Erythroblast (primary cell): ENCODE measurements around the gene LRMDA.
"Not testable (repeated sequence)": the region's sequence is repeated elsewhere in the genome, so short reads cannot be mapped to it uniquely, and the experiment has no call there.

Experiments used
- DNase-seq, 2 experiments: peaks; one replicate each; lab custom pipeline; 2025; lab: John Stamatoyannopoulos, UW
- GATA1 ChIP-seq: IDR thresholded peaks from 2 replicates; pipeline ENCODE4 v1.6.1; 2011; ENCODE audit warnings: low read depth, mild to moderate bottlenecking, control low read depth, low read length, moderate library complexity
- POLR2A ChIP-seq: IDR thresholded peaks from 2 replicates; pipeline ENCODE4 v1.6.1; 2011; ENCODE audit warnings: mild to moderate bottlenecking, low read length

Gene LRMDA

GRCh38 chr10:75512203-75512933 is 80.9 kb downstream of the LRMDA start:
- TF ChIP-seq GATA1: no peak
- TF ChIP-seq POLR2A: no peak
- DNase-seq: no peak

- TF ChIP-seq POLR2A: no peak
- no peak for TF ChIP-seq GATA1
- no peak for DNase-seq
Observed at GRCh38 chr10:75513292-75513885, 82.0 kb downstream of the LRMDA start.

GRCh38 chr10:75514830-75515229 is 83.4 kb downstream of the LRMDA start:
- DNase-seq: no peak
- TF ChIP-seq GATA1 (no peak), POLR2A (no peak)

- not testable (repeated sequence) for DNase-seq
Observed at GRCh38 chr10:75516154-75516553, 84.7 kb downstream of the LRMDA start.

GRCh38 chr10:75519213-75519612 is 87.8 kb downstream of the LRMDA start:
- DNase-seq: not testable (repeated sequence)

- DNase-seq: not testable (repeated sequence)
Observed at GRCh38 chr10:75521194-75521829, 89.9 kb downstream of the LRMDA start.

GRCh38 chr10:75525067-75525466 is 93.6 kb downstream of the LRMDA start:
- no peak for TF ChIP-seq POLR2A
- TF ChIP-seq GATA1: no peak

GRCh38 chr10:75525646-75526045 is 94.2 kb downstream of the LRMDA start:
- no peak for TF ChIP-seq POLR2A
- TF ChIP-seq GATA1: no peak
- no peak for DNase-seq

More at GRCh38 chr10:75525067-75525466, 93.6 kb downstream of the LRMDA start:
- no peak for DNase-seq

GRCh38 chr10:75527542-75527941 is 96.1 kb downstream of the LRMDA start:
- TF ChIP-seq POLR2A (no peak), GATA1 (no peak)
- no peak for DNase-seq

GRCh38 chr10:75528392-75528791 is 97.0 kb downstream of the LRMDA start:
- no peak for DNase-seq
- TF ChIP-seq POLR2A (no peak), GATA1 (no peak)

GRCh38 chr10:75530299-75530698 is 98.9 kb downstream of the LRMDA start:
- DNase-seq: no peak
- TF ChIP-seq GATA1: no peak
- TF ChIP-seq POLR2A: no peak

GRCh38 chr10:75531571-75532031 is 100.2 kb downstream of the LRMDA start:
- no peak for TF ChIP-seq GATA1
- no peak for TF ChIP-seq POLR2A
- no peak for DNase-seq

GRCh38 chr10:75532253-75532924 is 101.0 kb downstream of the LRMDA start:
- TF ChIP-seq GATA1 (no peak), POLR2A (no peak)
- DNase-seq: no peak

- TF ChIP-seq GATA1: no peak
- TF ChIP-seq POLR2A: no peak
- DNase-seq: no peak
Observed at GRCh38 chr10:75538144-75538543, 106.7 kb downstream of the LRMDA start.

- TF ChIP-seq POLR2A (no peak), GATA1 (no peak)
- DNase-seq: no peak
Observed at GRCh38 chr10:75538765-75539164, 107.3 kb downstream of the LRMDA start.
